ENCODE data around the gene ANKRA2.

ANKRA2 gene

GRCh38 chr5:73564675-73565074 lies 764 bp downstream of the ANKRA2 start:
- peak overlapping the region; percentile 83 to 94 for H3K4me3 ChIP-seq (ENCODE audit: low read depth in 1 of 2, low read length in 1 of 2)
- H3K9me3 ChIP-seq, result no peaks in the 10 kb centered on the region
- peak overlapping the region; percentile 94 for H3K27ac ChIP-seq
- H3K36me3 ChIP-seq, result peaks cover 27% of the 10 kb centered on the region
- no peak for TF ChIP-seq CTCF (IDR thresholded peaks at IDR 0.05)
- H3K4me1 ChIP-seq (ENCODE audit: control insufficient read depth in 1 of 2, insufficient read depth in 1 of 2, low read depth in 1 of 2, low read length in 1 of 2), result peaks cover 18 to 23% of the 10 kb centered on the region in 2 experiments
- H3K27me3 ChIP-seq, result no peaks in the 10 kb centered on the region

- H3K9me3 ChIP-seq, result no peaks in the 10 kb centered on the region
- peaks cover 33% of the 10 kb centered on the region for H3K36me3 ChIP-seq
- H3K4me3 ChIP-seq (ENCODE audit: low read depth in 1 of 2, low read length in 1 of 2), result peak overlapping the region in 1 of 2 experiments; percentile 83
- peaks cover 18 to 23% of the 10 kb centered on the region in 2 experiments for H3K4me1 ChIP-seq (ENCODE audit: control insufficient read depth in 1 of 2, insufficient read depth in 1 of 2, low read depth in 1 of 2, low read length in 1 of 2)
- peak overlapping the region; percentile 94 for H3K27ac ChIP-seq
- H3K27me3 ChIP-seq, result no peaks in the 10 kb centered on the region
- no peak for TF ChIP-seq CTCF (IDR thresholded peaks at IDR 0.05)
Measured at GRCh38 chr5:73564018-73564417, 1.4 kb downstream of the ANKRA2 start.

- H3K36me3 ChIP-seq, result peaks cover 81% of the 10 kb centered on the region
- no peak overlapping the region for H3K4me3 ChIP-seq (ENCODE audit: low read depth in 1 of 2, low read length in 1 of 2)
- no peaks in the 10 kb centered on the region for H3K27me3 ChIP-seq
- H3K27ac ChIP-seq, result no peak overlapping the region
- TF ChIP-seq CTCF (IDR thresholded peaks at IDR 0.05), result no peak
- peaks cover 0 to 3% of the 10 kb centered on the region in 2 experiments for H3K4me1 ChIP-seq (ENCODE audit: control insufficient read depth in 1 of 2, insufficient read depth in 1 of 2, low read depth in 1 of 2, low read length in 1 of 2)
- no peaks in the 10 kb centered on the region for H3K9me3 ChIP-seq
Measured at GRCh38 chr5:73558950-73559349, 6.5 kb downstream of the ANKRA2 start.

- Histone ChIP-seq H3K4me1 (ENCODE audit: control insufficient read depth in 1 of 2, insufficient read depth in 1 of 2, low read depth in 1 of 2, low read length in 1 of 2) (no peaks in the 10 kb centered on the region), H3K27me3 (no peaks in the 10 kb centered on the region), H3K27ac (no peak overlapping the region), H3K4me3 (ENCODE audit: low read depth in 1 of 2, low read length in 1 of 2) (no peak overlapping the region), H3K36me3 (peaks cover 61% of the 10 kb centered on the region), H3K9me3 (no peaks in the 10 kb centered on the region)
- no peak for TF ChIP-seq CTCF (IDR thresholded peaks at IDR 0.05)
Measured at GRCh38 chr5:73552642-73553041, 12.8 kb downstream of the ANKRA2 start.

GRCh38 chr5:73550016-73550415 lies 15.4 kb downstream of the ANKRA2 start:
- Histone ChIP-seq H3K9me3 (no peaks in the 10 kb centered on the region), H3K36me3 (peaks cover 37% of the 10 kb centered on the region), H3K4me1 (ENCODE audit: control insufficient read depth in 1 of 2, insufficient read depth in 1 of 2, low read depth in 1 of 2, low read length in 1 of 2) (no peaks in the 10 kb centered on the region), H3K4me3 (ENCODE audit: low read depth in 1 of 2, low read length in 1 of 2) (no peak overlapping the region), H3K27ac (no peak overlapping the region), H3K27me3 (peaks cover 6% of the 10 kb centered on the region)
- TF ChIP-seq CTCF (IDR thresholded peaks at IDR 0.05), result no peak

- Histone ChIP-seq H3K36me3 (no peaks in the 10 kb centered on the region), H3K4me3 (ENCODE audit: low read depth in 1 of 2, low read length in 1 of 2) (no peak overlapping the region), H3K27me3 (peaks cover 48% of the 10 kb centered on the region), H3K9me3 (no peaks in the 10 kb centered on the region), H3K4me1 (ENCODE audit: control insufficient read depth in 1 of 2, insufficient read depth in 1 of 2, low read depth in 1 of 2, low read length in 1 of 2) (no peaks in the 10 kb centered on the region), H3K27ac (no peak overlapping the region)
- no peak for TF ChIP-seq CTCF (IDR thresholded peaks at IDR 0.05)
Measured at GRCh38 chr5:73545403-73545779, 20.0 kb downstream of the ANKRA2 start.
